ENCODE measurements around the gene DLX6.
A peak's percentile ranks its signal among the peaks of the same experiment; 100 is the strongest.

Gene DLX6

DNA sequence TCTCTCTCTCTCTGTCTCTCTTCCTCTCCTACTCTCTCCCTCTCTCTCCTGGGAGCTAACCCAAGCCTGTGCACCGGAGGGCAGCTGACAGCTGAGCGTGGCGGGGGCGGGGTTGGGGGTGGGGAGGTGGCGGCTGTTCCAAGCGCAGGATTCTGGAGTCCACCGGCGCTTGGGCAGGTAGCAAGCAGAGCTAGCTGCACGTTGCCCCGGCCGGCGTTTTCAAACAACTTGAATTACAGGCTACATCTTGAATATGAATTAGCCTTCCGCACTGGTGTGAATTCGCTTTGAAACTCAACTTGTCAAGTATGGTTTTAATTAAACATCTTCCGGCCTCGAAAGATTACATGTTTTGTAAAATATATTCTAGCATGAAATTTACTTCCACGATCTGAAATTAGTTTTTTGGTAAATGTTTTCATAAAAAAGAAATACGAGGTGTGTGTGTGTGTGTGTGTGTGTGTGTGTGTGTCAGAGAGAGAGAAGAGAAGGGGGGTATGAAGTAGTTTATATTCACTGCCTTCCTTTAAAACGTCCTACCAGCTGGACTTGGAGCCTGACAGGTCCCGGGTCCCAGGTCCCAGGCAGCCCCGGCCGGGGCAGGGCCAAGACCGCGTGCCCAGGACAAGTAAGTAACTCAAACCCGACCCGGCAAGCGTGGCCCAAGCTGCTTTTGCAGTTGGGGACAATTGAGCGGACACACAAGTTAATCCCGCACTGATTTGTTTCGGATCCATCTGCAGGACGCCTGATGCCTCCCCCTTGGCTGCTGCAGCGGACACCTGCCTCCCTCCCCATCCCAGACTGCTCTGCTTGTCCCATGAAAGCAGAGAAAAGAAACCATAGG, 9.0 kb upstream of the DLX6 start:
- DNase-seq, result no peak

DNA sequence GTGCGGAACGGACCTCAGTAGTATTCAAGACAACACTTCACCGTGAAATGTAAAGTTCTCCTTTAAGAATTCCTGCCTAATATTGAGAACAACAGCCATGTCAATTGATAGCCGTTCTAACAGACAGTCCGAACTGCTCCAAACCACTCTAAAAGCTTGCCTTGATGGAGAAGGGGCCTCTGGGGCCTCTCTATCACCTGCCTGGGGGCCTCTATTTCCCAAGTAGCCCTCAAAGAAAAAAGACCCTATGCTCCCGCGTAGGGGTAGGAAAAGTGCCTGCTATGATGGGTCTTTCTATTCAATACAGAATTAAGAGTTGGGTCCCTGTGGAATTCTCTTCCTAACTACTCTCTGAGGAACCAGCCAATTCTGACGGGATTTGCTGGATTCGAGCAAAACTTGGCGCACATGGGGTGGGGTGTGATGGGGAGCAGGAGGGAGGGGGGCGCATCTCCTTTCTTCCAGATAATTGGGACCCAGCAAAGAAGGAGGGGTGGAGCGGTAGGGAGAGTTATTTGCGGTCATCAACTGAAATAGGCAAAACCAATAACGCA, 8.3 kb upstream of the DLX6 start:
- no peak for DNase-seq

DNA sequence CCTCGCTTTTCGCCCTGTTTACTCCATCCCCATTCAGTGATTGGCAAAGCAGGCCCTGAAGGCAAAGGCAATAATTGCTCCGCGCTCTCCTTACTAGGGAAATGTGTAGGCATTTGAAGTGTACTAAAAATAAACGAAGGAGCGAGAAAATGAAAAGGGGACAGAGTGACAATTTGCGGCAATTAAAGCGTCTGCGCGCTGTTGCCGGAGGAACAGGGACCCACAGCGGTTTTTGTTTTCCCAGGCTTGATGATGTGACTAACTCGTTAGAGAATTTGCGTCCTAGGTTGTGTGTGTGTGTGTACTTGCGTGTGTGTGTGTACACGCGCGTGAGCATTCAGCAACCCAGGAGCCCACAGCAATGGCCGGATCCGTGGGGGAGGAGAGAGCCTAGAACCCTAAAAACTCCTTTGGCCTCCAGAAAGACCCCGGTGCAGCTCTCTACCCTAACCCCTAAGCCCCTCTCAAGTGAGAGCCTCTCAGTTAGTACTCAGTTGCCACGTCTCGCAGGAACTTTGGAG, 7.8 kb upstream of the DLX6 start:
- DNase-seq, result no peak

GRCh38 chr7:96998333-96998732, 7.0 kb upstream of the DLX6 start:
- DNase-seq, result no peak

DNA sequence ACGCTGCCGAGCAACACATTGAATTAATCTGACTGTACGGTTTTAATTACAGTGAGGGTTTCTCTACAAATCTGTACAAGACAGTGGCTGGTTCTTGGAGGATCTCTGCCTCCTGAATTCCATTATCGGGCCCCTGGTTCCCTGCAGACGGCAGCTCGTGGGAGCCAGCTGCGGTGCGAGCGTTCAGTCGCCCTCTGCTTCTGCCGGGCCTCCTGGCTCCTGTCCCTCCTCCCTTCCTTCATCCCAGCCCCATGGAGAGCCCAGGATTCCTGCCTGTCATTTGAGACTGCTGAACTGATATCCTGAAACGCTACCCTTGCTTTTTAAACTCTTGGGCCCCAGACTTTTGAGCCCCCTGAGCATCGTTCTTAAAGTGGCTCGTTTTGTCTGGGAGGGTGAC, 6.6 kb upstream of the DLX6 start:
- DNase-seq, result no peak

GRCh38 chr7:97001221-97001620, 4.1 kb upstream of the DLX6 start:
- no peak for DNase-seq

GRCh38 chr7:97001656-97002554, 3.4 kb upstream of the DLX6 start:
- no peak for DNase-seq

GRCh38 chr7:97002555-97003261, 2.6 kb upstream of the DLX6 start:
- no peak for DNase-seq

DNA sequence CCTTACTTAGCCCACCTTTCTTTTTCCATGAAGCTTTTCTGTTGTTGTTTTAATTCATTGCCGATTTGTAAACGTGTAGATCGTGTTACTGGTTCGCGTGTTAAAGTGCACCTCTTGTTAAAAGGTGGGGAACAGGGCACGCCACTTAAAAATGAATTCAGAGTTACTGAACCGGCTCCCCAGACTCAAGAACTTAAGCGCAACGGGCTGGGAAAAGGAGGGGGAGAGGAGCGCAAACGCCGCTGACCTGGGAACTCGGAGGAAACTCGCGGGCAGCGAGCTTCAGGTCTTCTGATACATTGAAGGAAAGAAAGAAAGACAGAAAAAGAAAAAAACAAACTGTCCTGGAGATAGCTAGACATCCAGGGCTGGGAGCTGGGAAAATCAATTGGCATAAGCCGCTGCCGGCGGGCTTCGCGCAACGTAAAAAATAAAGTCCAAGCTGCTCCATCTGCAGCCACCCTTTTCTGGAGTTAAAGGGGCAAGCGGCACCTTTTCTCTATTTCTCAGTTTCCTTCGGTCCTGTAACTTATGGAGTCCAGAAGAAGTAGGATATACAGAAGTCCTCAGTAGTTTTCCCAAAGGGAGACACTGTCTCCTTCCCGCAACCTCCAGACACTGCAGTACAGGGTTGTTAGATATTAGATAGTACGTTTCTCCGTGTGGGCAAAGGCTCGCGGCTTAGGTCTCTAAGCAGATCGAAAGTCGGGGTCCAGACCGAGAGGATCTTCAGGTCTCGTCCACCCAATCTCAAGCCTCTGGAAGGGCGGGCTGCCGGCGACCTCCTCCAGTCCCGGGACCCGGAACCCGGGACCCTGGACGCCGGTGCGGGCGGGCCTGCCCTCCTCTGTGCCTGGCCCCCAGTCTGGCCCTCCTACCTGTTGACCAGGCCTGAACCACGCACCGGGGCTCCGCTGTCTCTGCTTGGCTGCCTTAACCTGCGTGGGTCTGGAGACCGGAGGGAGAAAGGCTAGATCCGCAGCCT, 1.8 kb upstream of the DLX6 start:
- no peak for DNase-seq

DNA sequence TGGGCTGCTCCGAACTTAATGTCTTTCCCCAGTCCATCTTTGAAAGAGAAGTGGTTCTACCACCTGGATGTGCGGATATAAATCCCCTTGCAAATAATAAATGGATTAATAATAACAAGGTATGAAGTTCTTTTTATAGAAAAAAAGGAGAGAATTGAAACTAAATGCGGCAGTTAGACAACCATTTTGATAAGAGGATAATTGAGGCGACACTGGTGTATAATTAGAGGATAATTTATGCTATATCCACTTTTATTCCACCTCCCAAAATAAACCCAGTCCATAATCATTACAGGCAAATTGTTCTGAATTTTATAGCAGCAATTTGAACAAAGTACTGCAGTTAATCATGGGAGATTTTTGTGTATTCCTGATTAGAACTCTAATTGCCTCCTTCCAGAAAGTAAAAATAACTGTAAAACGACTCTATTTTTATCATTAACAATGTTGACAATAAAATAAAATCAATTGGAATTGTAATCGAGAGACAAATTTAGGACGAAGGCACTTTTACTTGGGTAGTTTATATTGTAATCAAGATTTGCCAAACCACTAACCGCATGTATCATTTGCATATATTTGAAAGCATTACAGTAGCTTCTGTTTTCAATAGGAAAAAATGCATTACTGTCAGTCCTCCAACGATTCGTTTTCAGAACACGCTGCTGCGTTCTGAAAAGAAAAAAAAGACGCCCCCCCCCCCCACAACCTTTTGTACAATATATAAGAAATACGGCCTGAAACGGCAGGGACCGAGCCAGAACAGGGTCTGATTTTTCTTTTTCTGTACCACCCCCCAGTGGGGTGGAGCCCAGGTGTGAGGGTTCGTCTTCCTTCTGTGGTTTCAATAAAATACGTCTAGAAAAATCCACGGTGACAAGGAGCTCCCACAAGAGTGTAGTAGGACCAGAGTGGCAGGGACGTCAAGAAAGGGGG, 838 bp upstream of the DLX6 start:
- DNase-seq, result no peak

GRCh38 chr7:97006055-97006815, 882 bp downstream of the DLX6 start:
- peak; percentile 12 for DNase-seq

DNA sequence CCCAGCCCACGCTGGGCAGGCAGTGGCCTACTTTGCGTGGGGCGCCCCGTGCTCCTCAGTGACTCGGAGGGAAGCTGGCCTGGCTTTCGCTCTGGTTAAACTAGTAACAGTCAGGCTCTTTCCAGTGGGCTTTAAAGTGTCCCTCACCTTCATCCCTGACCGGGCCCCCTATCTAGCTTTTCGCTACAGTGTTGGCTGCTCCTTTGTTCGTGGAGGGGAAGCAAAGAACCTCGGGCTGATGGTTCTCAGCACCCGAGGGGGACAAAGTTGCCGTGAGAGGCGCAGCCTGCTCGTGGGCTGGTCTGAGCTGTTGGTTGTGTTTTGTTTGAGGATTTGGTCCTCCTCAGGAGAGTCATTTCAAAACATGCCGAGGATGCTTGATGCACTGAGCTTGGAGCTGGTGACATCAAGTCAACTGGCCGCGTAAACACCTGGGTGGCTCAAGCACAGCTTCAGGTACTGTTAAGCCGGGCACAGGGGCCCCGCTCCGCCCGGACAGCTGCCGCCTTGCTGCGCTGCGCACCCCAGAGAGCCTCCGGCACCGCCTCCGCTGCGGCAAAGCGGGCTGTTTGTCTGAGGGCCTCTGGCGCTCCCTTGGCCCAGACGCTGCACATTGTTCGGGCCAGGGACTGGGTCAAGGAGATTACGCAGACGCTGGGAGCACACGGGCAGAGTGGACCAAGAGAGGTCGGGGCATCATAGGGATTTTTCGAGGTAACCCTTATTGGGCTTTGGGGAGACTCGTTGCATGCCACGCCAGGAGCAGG, 1.6 kb downstream of the DLX6 start:
- no peak for DNase-seq

DNA sequence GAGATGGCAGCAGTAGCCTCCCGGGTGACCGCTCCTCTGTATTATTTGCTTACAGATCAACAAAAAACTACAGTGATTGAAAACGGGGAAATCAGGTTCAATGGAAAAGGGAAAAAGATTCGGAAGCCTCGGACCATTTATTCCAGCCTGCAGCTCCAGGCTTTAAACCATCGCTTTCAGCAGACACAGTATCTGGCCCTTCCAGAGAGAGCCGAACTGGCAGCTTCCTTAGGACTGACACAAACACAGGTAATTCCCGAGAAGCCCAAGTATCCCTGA, 2.2 kb downstream of the DLX6 start:
- no peak for DNase-seq

- DNase-seq, result no peak
Measured at GRCh38 chr7:97008275-97008917, 3.0 kb downstream of the DLX6 start.

DNA sequence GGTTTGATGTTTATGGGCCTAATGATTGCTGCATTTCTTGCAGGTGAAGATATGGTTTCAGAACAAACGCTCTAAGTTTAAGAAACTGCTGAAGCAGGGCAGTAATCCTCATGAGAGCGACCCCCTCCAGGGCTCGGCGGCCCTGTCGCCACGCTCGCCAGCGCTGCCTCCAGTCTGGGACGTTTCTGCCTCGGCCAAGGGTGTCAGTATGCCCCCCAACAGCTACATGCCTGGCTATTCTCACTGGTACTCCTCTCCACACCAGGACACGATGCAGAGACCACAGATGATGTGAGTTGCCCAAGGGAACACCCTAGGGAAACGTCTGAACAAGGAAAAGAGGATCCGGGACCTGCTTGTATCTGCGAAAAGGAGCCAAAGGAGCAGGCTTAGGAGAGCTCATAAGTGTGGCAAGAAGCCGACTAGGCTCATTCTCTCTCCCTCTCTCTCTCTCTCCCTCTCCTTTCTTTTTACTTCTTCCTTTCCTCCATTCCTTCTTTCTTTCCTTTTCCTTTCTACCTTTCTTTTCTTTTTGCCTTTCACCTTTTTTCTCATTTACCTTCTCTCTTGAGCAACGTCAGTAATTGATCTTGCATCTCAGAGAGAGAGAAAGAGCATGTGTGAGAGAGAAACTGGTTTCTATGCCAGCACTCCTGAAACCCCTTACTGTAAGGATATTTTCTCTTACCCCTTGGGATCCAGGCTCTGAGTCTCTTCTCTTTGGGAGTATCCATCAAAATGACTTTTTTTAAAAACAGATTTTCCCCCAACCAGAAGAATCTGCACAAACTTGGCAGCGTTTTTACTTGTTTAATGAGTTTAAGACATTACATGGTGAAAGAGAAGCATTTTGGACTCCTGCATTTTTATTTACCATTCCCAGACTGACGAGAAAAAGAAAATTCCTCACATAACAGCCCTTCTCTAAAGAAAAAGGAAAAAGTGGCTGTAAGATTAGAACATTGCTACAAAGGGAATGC, 4.7 kb downstream of the DLX6 start:
- DNase-seq, result no peak

DNA sequence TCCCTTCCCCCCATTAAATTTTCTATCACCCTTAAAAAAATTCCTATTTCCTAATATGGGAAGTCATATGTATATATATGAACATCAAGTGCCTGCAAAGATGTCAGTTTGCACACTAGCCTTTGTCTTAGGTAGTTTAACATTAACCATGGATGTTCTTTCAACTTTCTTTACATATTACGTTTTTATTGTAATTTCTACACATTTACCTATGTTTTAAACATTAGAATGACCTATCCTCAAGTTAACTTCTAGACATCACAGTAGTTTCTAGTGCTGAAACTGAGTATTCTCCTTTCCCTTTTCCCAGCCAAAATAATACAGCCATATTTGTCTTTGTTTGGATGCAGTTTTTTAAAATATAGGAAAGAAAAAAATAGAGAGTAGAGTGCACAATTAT, 5.8 kb downstream of the DLX6 start:
- no peak for DNase-seq
